LNCaP clone FGC (cell line): ENCODE results near the gene HSPA12A.

Experiments
- DNase-seq: peaks from one replicate; pipeline ENCODE4 v3.0.0-alpha.2; 2011; ENCODE audit warnings: low read depth
- H3K4me3 ChIP-seq: 2 replicates; pipeline ENCODE4 v1.5.1; 2011; ENCODE audit warnings: mild to moderate bottlenecking, low read depth, low read length, control low read depth
- TF ChIP-seq, protein P1 (sequence below): IDR thresholded peaks from 2 replicates; pipeline ENCODE4 v1.5.1; 2012; ENCODE audit warnings: mild to moderate bottlenecking; ENCODE audit not compliant: control insufficient read depth, insufficient read depth; ENCODE audit errors: extremely low read depth

The HSPA12A gene

DNA sequence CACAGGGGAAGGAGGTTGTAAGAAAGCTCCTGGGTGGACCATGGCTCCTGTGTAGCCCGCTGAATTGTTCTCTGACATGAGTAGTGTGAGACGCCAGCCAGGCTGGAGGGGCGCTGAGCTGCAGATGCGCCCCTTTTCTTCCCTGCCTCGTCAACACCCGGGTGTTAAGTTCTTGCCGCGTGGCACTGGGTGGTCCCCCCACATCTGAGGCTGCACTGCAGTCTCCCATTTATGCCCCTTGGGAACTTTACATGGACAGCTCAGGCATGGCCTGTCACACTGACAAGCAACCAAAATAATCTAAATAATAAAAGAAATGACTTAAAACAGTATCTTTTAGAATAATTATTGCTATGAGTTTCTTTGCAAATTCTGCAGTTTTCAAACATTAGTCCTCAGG is 34.6 kb upstream of the HSPA12A start:
- DNase-seq = no peak
- TF ChIP-seq, protein P1, sequence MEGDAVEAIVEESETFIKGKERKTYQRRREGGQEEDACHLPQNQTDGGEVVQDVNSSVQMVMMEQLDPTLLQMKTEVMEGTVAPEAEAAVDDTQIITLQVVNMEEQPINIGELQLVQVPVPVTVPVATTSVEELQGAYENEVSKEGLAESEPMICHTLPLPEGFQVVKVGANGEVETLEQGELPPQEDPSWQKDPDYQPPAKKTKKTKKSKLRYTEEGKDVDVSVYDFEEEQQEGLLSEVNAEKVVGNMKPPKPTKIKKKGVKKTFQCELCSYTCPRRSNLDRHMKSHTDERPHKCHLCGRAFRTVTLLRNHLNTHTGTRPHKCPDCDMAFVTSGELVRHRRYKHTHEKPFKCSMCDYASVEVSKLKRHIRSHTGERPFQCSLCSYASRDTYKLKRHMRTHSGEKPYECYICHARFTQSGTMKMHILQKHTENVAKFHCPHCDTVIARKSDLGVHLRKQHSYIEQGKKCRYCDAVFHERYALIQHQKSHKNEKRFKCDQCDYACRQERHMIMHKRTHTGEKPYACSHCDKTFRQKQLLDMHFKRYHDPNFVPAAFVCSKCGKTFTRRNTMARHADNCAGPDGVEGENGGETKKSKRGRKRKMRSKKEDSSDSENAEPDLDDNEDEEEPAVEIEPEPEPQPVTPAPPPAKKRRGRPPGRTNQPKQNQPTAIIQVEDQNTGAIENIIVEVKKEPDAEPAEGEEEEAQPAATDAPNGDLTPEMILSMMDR = no peak
- no peak overlapping the region for H3K4me3 ChIP-seq

DNA sequence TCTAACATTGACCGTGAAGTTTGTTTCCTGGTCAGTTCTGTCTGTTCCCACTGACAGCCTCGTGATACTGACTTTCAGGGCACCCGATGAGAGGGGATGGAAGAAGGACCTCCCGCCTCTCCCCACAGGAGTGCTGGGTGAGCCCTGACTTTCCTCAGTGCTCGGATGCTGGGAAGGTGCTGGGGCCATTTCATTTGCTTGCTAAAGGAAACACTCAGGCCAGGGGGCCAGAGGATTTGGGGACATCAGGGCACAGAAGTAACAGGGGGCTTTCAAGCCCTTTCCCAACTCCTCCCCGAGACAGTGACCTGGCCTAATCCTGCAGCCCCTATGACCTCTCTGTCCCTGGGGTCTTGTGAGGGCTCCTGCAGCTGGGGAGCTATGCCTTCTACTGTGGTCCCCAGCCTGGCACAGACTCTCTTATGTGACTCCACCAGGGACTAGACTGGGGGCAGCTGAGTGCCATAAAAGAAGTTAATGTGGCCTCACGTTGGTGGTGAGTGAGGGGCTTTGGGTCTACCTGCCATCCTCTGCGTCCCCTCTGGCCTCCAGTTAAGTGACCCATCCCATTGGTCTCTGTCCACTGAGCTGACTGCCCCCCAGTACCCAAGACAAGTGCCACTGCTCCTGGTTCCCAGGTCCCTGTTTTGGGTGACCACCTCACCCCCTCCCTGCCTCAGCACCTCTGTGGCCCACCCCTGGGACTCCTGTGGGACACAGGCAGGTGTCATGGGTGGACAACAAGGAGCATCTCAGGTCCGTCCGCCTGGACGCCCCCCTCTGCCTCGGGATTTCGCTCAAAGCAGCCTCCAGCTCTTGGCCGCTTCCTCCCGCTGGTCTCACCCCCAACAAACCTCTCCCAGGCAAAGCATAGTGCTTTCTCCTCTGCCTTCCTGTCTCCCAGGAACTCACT is 33.4 kb upstream of the HSPA12A start:
- DNase-seq = no peak
- TF ChIP-seq, protein P1 = no peak
- H3K4me3 ChIP-seq = no peak overlapping the region

DNA sequence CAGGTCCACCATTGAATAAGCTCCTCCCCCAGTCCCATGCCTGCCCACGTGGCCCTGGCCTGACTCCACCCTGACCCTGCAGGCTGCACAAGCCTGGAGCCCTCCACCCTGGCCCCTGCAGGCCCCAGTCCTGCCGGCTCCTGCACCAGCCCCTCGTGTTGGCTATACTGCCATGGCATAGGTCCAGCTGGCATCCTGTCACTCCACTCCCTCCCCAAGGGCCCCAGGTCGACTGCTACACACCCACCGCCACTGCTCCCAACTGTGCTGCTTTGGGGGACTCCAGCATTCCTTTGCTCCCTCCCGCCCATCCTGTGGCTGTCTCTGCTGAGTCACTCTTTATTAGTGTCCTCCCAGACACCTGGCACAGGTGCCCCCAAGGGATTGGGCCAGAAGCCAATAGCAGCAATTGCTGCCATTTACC is 32.4 kb upstream of the HSPA12A start:
- no peak overlapping the region for H3K4me3 ChIP-seq
- TF ChIP-seq, protein P1 = no peak
- peak; percentile 36 for DNase-seq

DNA sequence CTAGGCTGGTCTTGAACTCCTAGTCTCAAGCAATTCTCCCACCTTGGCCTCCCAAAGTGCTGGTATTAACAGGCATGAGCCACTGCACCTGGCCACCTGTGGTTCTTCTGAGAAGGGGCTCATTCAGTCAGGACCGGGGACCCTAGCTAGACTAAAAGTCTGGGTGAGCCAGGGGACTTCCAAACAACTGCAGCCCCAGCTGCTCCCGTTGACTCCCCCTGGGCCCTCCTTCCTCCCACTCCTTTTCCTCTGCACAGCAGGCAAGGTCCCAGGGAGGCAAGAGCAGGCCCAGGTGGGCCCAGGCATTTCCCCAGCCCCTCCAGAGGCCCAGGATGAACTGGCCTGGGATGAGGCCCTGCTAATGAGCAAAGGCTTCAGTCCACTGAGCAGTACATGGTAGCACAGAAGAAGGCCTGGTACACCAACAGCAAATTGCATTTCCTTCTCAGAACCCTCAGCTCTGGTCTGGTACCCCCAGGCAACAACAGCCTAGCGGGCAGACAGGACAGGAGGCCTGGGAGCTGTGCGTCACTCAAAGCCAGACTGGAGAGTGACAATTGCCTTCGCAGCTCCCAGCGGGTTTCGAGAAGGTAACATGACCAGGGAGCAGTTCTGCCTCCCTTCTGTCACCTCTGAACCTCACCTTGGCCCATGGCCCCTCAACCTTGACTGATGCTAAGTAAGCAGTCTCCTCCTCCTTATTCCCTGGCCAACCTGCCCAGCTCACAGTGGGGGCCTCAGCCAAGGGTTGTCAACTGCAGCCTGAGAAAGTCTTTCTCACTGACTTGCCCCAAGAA is 30.7 kb upstream of the HSPA12A start:
- TF ChIP-seq, protein P1 = no peak
- DNase-seq = no peak
- no peak overlapping the region for H3K4me3 ChIP-seq

DNA sequence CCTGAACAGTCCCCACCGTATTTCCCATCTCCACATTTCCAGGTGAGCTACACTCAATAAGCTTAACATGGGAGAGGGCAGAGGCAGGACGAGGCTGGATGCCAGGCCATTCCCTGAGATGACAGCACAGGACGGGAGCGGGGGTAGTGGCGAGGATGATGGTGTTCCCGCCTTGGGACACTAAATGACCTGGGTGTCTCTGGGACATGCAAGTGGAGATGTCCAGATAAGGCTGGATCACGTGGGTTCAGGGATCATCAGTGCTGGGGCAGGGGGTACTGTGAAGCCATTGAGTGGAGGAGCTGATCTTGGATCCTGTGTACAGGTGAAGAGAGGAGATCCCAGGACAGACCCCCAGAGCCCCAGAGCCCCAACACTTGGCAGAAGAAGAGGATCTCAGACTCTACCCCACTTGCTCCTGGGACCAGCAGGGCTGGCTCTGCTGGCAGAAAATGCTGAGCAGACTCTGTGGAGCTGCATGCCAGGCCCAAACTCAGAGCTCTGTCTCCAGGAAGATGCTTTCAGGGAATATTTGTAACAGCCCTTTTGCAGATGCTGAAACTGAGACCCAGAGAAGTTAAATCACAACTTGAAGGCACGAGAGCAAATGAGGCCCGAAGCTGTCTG is 29.7 kb upstream of the HSPA12A start:
- DNase-seq = no peak
- no peak overlapping the region for H3K4me3 ChIP-seq
- TF ChIP-seq, protein P1 = no peak

DNA sequence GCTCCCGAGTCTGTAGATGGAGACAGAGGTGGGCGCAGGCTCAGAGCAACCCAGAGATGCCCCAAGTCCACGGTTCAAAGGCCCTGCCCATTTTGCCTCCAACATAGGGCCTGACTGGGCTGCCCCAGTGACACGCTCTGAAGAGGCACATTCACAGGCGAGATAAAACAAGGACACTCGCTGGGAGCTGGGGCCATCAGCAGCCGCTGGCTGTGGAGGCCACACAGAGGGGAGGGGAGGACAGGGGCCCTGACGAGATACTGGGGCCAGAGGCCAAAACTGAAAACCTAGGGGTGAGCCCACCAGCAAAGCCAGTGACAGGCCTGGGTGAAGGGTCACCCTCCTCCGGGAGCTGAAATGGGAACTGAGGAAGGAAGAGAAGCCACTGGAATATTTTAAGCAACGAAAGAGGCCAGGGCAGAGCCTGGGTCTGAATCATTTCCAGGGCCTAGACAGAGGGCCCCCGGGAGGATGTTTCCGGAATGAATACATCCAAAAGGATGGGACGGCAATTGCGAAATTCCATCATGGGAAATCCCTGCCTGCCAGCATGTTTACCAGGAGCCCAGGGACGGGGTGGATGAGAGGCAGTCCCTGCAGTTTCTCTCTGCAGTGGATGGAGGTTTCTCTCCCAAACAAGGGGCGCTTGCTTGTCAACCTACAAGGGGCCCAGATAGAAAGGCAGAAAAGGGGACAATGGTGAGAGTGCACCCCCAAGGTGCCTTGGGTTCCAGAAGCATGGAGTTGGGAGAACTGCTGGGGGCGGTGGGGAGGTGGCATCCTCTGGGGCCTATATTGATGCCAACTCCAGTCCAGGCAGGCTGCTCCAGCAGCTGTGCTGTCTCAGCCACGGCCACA is 29.0 kb upstream of the HSPA12A start:
- TF ChIP-seq, protein P1 = no peak
- no peak overlapping the region for H3K4me3 ChIP-seq
- DNase-seq = no peak
